OCI-M1 (cell line): Measurements from ENCODE around the gene ZNF354C.
"Not testable (repeated sequence)": the region's sequence is repeated elsewhere in the genome, so short reads cannot be mapped to it uniquely, and the experiment has no call there.

ENCODE experiments used
- DNase-seq: peaks from one replicate; lab custom pipeline; 2025; lab: John Stamatoyannopoulos, UW

Gene ZNF354C

GRCh38 chr5:179060116-179061008 is at the start of gene ZNF354C:
Gene ZNF354C (plus strand): TSS chr5:179060373. CDS start chr5:179062069, 1,696 bp downstream.
- DNase-seq, result peak; percentile 85

- peak; percentile 97 for DNase-seq
These were observed 36.5 kb upstream of the ZNF354C start, which contains the start of gene ZNF879 for GRCh38 chr5:179023528-179024189. Gene ZNF879 (plus strand): TSS chr5:179023804. CDS start chr5:179025005, 1,201 bp downstream.

GRCh38 chr5:179033004-179033580 is 27.1 kb upstream of the ZNF354C start:
- DNase-seq, result no peak

- DNase-seq, result no peak
These were observed 15.4 kb upstream of the ZNF354C start for GRCh38 chr5:179044765-179045164.

- no peak for DNase-seq
These were observed 8.4 kb upstream of the ZNF354C start for GRCh38 chr5:179051784-179052183.

- DNase-seq, result no peak
These were observed 6.0 kb upstream of the ZNF354C start for GRCh38 chr5:179054036-179054785.

- DNase-seq, result no peak
These were observed 5.3 kb upstream of the ZNF354C start for GRCh38 chr5:179054876-179055275.

- DNase-seq, result no peak
These were observed 4.7 kb upstream of the ZNF354C start for GRCh38 chr5:179055436-179055835.

- no peak for DNase-seq
These were observed 4.3 kb upstream of the ZNF354C start for GRCh38 chr5:179055841-179056240.

GRCh38 chr5:179061025-179061424 is 852 bp downstream of the ZNF354C start:
- DNase-seq, result no peak

- peak; percentile 3 for DNase-seq
These were observed 5.5 kb downstream of the ZNF354C start for GRCh38 chr5:179065703-179066102.

GRCh38 chr5:179079165-179079987 is 19.2 kb downstream of the ZNF354C start:
- no peak for DNase-seq

GRCh38 chr5:179080724-179081123 is 20.6 kb downstream of the ZNF354C start:
- DNase-seq, result no peak

GRCh38 chr5:179089502-179089901 is 29.3 kb downstream of the ZNF354C start:
- peak; percentile 95 for DNase-seq

- DNase-seq, result not testable (repeated sequence)
These were observed 41.1 kb downstream of the ZNF354C start for GRCh38 chr5:179101282-179101681.

GRCh38 chr5:179110528-179110927 is 50.4 kb downstream of the ZNF354C start:
- DNase-seq, result no peak

- DNase-seq, result no peak
These were observed 51.4 kb downstream of the ZNF354C start for GRCh38 chr5:179111267-179112207.

- no peak for DNase-seq
These were observed 52.4 kb downstream of the ZNF354C start for GRCh38 chr5:179112469-179113142.

GRCh38 chr5:179113143-179113530 is 53.0 kb downstream of the ZNF354C start:
- DNase-seq, result no peak
